Tibial artery (tissue), 4 donors: ENCODE measurements around the gene MND1.

Experiments
- DNase-seq, 2 donors: peaks; one replicate each; pipeline ENCODE4 v3.0.0-alpha.2; 2019
- H3K27ac ChIP-seq, 2 donors: fragments of 200-600 bp; sonication (generic) in 1 of 2; 1 replicate in 1 of 2; 2 replicates in 1 of 2; pipeline ENCODE4 v1.5.1; 2018 to 2019; ENCODE audit warnings: mild to moderate bottlenecking in 1 of 2
- H3K27me3 ChIP-seq, 2 donors: fragments of 200-600 bp; sonication (generic) in 1 of 2; one replicate each; pipeline versions ENCODE4 v1.5.1 to v1.6.0; 2016 to 2019
- H3K36me3 ChIP-seq, 3 donors: fragments of 200-600 bp; sonication (generic) in 2 of 3; one replicate each; pipeline ENCODE4 v1.5.1; 2016 to 2019; ENCODE audit warnings: mild to moderate bottlenecking in 2 of 3
- H3K4me1 ChIP-seq, 4 donors: fragments of 200-600 bp; sonication (generic) in 2 of 4; 1 replicate in 3 of 4; 2 replicates in 1 of 4; pipeline ENCODE4 v1.5.1; 2016 to 2019
- H3K4me3 ChIP-seq, 2 donors: fragments of 200-600 bp; sonication (generic) in 1 of 2; 1 replicate in 1 of 2; 2 replicates in 1 of 2; pipeline ENCODE4 v1.5.1; 2018 to 2019; ENCODE audit warnings: mild to moderate bottlenecking in 2 of 2
- H3K9me3 ChIP-seq, 3 donors: fragments of 200-600 bp; sonication (generic) in 1 of 3; one replicate each; pipeline ENCODE4 v1.5.1; 2016 to 2019
- CTCF ChIP-seq, 2 experiments: fragments of 200-600 bp in 1 of 2; fragments of 450-650 bp in 1 of 2; IDR thresholded peaks; one replicate each; pipeline ENCODE4 v1.5.1; 2017 to 2019; ENCODE audit warnings: antibody characterized with exemption in 2 of 2, mild to moderate bottlenecking in 1 of 2, moderate library complexity in 1 of 2
- intact Hi-C: fragments of 100-400 bp; cut with DNase I; formaldehyde crosslinking; loops from one replicate; pipeline ENCODE4 v1.15.0; 2023; ENCODE audit warnings: low total_unique reads

The MND1 gene

GRCh38 chr4:153314915-153315314 lies 29.6 kb upstream of the MND1 start:
- TF ChIP-seq CTCF (IDR thresholded peaks at IDR 0.05), result no peak
- DNase-seq, result no peak

GRCh38 chr4:153318696-153319320 lies 25.7 kb upstream of the MND1 start:
- Histone ChIP-seq H3K27me3 (no peaks in the 10 kb centered on the region), H3K36me3 (peaks cover 0 to 39% (median 29%) of the 10 kb centered on the region in 3 donors), H3K4me3 (no peak overlapping the region), H3K9me3 (no peaks in the 10 kb centered on the region), H3K4me1 (no peaks in the 10 kb centered on the region), H3K27ac (no peak overlapping the region)
- TF ChIP-seq CTCF (IDR thresholded peaks at IDR 0.05), result peak; percentile 59 to 64
- intact Hi-C loops, result loop anchor here (5.0 kb wide), 2 partner anchors 112 to 177 kb away; no protein-coding TSS in a partner anchor
- DNase-seq, result no peak

More at GRCh38 chr4:153314915-153315314, 29.6 kb upstream of the MND1 start:
- Histone ChIP-seq H3K27me3 (no peaks in the 10 kb centered on the region), H3K4me3 (no peak overlapping the region), H3K27ac (no peak overlapping the region), H3K36me3 (peaks cover 0 to 16% (median 14%) of the 10 kb centered on the region in 3 donors), H3K4me1 (no peaks in the 10 kb centered on the region), H3K9me3 (no peaks in the 10 kb centered on the region)
- intact Hi-C loops, result loop anchor here (5.0 kb wide), 2 partner anchors 108 to 173 kb away; no protein-coding TSS in a partner anchor

- peaks cover 0 to 28% (median 13%) of the 10 kb centered on the region in 3 donors for H3K36me3 ChIP-seq
- intact Hi-C loops, result no loop called here
- H3K4me1 ChIP-seq, result peaks cover 0 to 8% (median 2%) of the 10 kb centered on the region in 4 donors
- H3K27me3 ChIP-seq, result no peaks in the 10 kb centered on the region
- no peak overlapping the region for H3K4me3 ChIP-seq
- H3K9me3 ChIP-seq, result no peaks in the 10 kb centered on the region
- DNase-seq, result no peak
- no peak overlapping the region for H3K27ac ChIP-seq
- no peak for TF ChIP-seq CTCF (IDR thresholded peaks at IDR 0.05)
Measured at GRCh38 chr4:153322791-153323190, 21.7 kb upstream of the MND1 start.

GRCh38 chr4:153324046-153324445 lies 20.4 kb upstream of the MND1 start:
- Histone ChIP-seq H3K36me3 (peaks cover 0 to 28% (median 13%) of the 10 kb centered on the region in 3 donors), H3K9me3 (no peaks in the 10 kb centered on the region), H3K4me3 (no peak overlapping the region), H3K4me1 (peaks cover 0 to 8% (median 2%) of the 10 kb centered on the region in 4 donors), H3K27ac (no peak overlapping the region), H3K27me3 (no peaks in the 10 kb centered on the region)
- no peak for DNase-seq
- intact Hi-C loops, result no loop called here
- no peak for TF ChIP-seq CTCF (IDR thresholded peaks at IDR 0.05)

- intact Hi-C loops, result no loop called here
- Histone ChIP-seq H3K9me3 (no peaks in the 10 kb centered on the region), H3K27ac (no peak overlapping the region), H3K27me3 (no peaks in the 10 kb centered on the region), H3K4me1 (peaks cover 0 to 8% (median 2%) of the 10 kb centered on the region in 4 donors), H3K36me3 (peaks cover 0 to 34% (median 6%) of the 10 kb centered on the region in 3 donors), H3K4me3 (no peak overlapping the region)
- no peak for TF ChIP-seq CTCF (IDR thresholded peaks at IDR 0.05)
- DNase-seq, result no peak
Measured at GRCh38 chr4:153325558-153325957, 18.9 kb upstream of the MND1 start.
